Karpas-422 (cell line): ENCODE data around the gene APOL3. TPM values are rescaled to one million over a fixed set of nuclear protein-coding genes. Genes with fewer than 3 reads are reported as not detected.
A peak's percentile ranks its signal among the peaks of the same experiment; 100 is the strongest.
"Not testable (repeated sequence)": the region's sequence is repeated elsewhere in the genome, so short reads cannot be mapped to it uniquely, and the experiment has no call there.

Experiments
- DNase-seq: peaks from one replicate; pipeline ENCODE4 v3.0.0-alpha.2; 2015
- H2AFZ ChIP-seq: fragments of 200-600 bp; sonication (generic); 2 replicates; pipeline ENCODE4 v1.6.1; 2014; ENCODE audit warnings: antibody characterized with exemption, low read length, mixed read lengths
- H3K27ac ChIP-seq: fragments of 200-600 bp; sonication (generic); 2 replicates; pipeline ENCODE4 v1.5.1; 2014; ENCODE audit warnings: mild to moderate bottlenecking, low read length, moderate library complexity
- H3K27me3 ChIP-seq: fragments of 200-600 bp; sonication (generic); 2 replicates; pipeline ENCODE4 v1.6.1; 2014; ENCODE audit warnings: low read length, mixed read lengths
- H3K36me3 ChIP-seq: fragments of 200-600 bp; sonication (generic); 2 replicates; pipeline ENCODE4 v1.6.1; 2014; ENCODE audit warnings: low read length, mixed read lengths; ENCODE audit not compliant: insufficient read depth
- H3K4me1 ChIP-seq: fragments of 200-600 bp; sonication (generic); 2 replicates; pipeline ENCODE4 v1.6.1; 2014; ENCODE audit warnings: mild to moderate bottlenecking, low read length, mixed read lengths
- H3K4me2 ChIP-seq: fragments of 200-600 bp; sonication (generic); 2 replicates; pipeline ENCODE4 v1.6.1; 2014; ENCODE audit warnings: low read length, low read depth, mild to moderate bottlenecking; ENCODE audit not compliant: poor library complexity, severe bottlenecking
- H3K4me3 ChIP-seq: fragments of 200-600 bp; sonication (generic); 2 replicates; pipeline ENCODE4 v1.5.1; 2014; ENCODE audit warnings: mild to moderate bottlenecking, antibody characterized with exemption, low read length, mixed read lengths
- H3K79me2 ChIP-seq: fragments of 200-600 bp; sonication (generic); 2 replicates; pipeline ENCODE4 v1.6.1; 2014; ENCODE audit warnings: mild to moderate bottlenecking, low read length, mixed read lengths
- H3K9ac ChIP-seq: fragments of 200-600 bp; sonication (generic); 2 replicates; pipeline ENCODE4 v1.6.0; 2014; ENCODE audit warnings: low read length
- H3K9me2 ChIP-seq: fragments of 200-600 bp; sonication (generic), shearing (Covaris generic); replicated peaks from 2 replicates; pipeline ENCODE4 v1.6.0; 2014; ENCODE audit warnings: mild to moderate bottlenecking, low read length, moderate library complexity; ENCODE audit not compliant: insufficient read depth
- H3K9me3 ChIP-seq: fragments of 300-700, 200-600 bp; sonication (generic); 2 replicates; pipeline ENCODE4 v1.6.1; 2014; ENCODE audit warnings: low read length, mixed read lengths
- H4K20me1 ChIP-seq: fragments of 200-600 bp; sonication (generic); 2 replicates; pipeline ENCODE4 v1.6.1; 2014; ENCODE audit warnings: mild to moderate bottlenecking, antibody characterized with exemption, low read length, low read depth; ENCODE audit not compliant: insufficient read depth
- total RNA-seq: library from RNA; depleted of rRNA; stranded (reverse); fragments of >200 nt; shearing (Covaris generic); gene quantifications from 2 replicates; pipeline ENCODE4 v1.2.3, GENCODE V29; 2014; ENCODE audit warnings: low replicate concordance

APOL3 gene
- total RNA-seq, 1 experiment from 2014 or later: 0.60 TPM

GRCh38 chr22:36152821-36153220 lies 7.7 kb downstream of the APOL3 start:
- not testable (repeated sequence) for H3K9ac ChIP-seq, H4K20me1 ChIP-seq, H3K27ac ChIP-seq, DNase-seq, H3K36me3 ChIP-seq, H3K79me2 ChIP-seq, H3K27me3 ChIP-seq, H3K4me2 ChIP-seq, H3K4me1 ChIP-seq, H2AFZ ChIP-seq, H3K9me3 ChIP-seq, H3K4me3 ChIP-seq, H3K9me2 ChIP-seq

GRCh38 chr22:36152088-36152487 lies 8.5 kb downstream of the APOL3 start:
- no peak overlapping the region for H3K9ac ChIP-seq

GRCh38 chr22:36151006-36151595 lies 9.5 kb downstream of the APOL3 start:
- Histone ChIP-seq H3K27ac (no peak overlapping the region), H3K9me3 (no peaks in the 10 kb centered on the region), H3K36me3 (no peaks in the 10 kb centered on the region), H3K4me2 (no peak overlapping the region), H3K9me2 (no peaks in the 10 kb centered on the region), H3K27me3 (no peaks in the 10 kb centered on the region), H3K79me2 (no peaks in the 10 kb centered on the region), H3K4me3 (no peak overlapping the region), H4K20me1 (no peaks in the 10 kb centered on the region), H3K9ac (no peak overlapping the region), H3K4me1 (no peaks in the 10 kb centered on the region), H2AFZ (no peak overlapping the region)
- DNase-seq: no peak

More at GRCh38 chr22:36152088-36152487, 8.5 kb downstream of the APOL3 start:
- Histone ChIP-seq H3K4me1 (peaks cover 6% of the 10 kb centered on the region), H3K27ac (no peak overlapping the region), H3K4me3 (no peak overlapping the region), H4K20me1 (no peaks in the 10 kb centered on the region), H3K9me2 (no peaks in the 10 kb centered on the region), H3K4me2 (no peak overlapping the region), H3K36me3 (no peaks in the 10 kb centered on the region), H3K27me3 (no peaks in the 10 kb centered on the region), H3K79me2 (no peaks in the 10 kb centered on the region), H3K9me3 (no peaks in the 10 kb centered on the region), H2AFZ (no peak overlapping the region)
- no peak for DNase-seq

GRCh38 chr22:36149441-36149840 lies 11.1 kb downstream of the APOL3 start:
- Histone ChIP-seq H3K36me3 (no peaks in the 10 kb centered on the region), H3K9me2 (no peaks in the 10 kb centered on the region), H3K79me2 (no peaks in the 10 kb centered on the region), H3K4me3 (no peak overlapping the region), H3K27me3 (no peaks in the 10 kb centered on the region), H3K27ac (no peak overlapping the region), H3K9ac (no peak overlapping the region), H2AFZ (no peak overlapping the region), H4K20me1 (no peaks in the 10 kb centered on the region), H3K9me3 (no peaks in the 10 kb centered on the region), H3K4me1 (no peaks in the 10 kb centered on the region), H3K4me2 (no peak overlapping the region)
- DNase-seq: no peak

DNA sequence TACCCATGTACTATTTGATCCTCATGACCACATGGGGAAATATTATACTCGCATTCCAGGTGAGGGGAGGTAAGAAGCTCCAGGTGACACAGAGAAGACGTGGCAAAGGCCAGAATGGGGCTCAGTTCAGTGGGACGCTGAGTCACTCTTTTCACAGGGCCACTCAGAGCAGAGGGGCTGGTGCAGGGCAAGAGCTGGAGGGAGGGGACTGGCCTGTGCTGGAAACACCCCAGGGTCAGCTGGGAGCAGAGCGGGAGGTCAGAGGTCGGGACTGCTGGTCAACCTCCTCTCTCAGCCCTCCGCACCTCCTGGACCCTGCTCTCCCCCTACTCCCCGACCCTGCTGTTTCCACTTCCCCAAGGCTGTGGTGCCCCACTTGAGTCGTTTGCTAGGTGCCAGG lies 12.1 kb downstream of the APOL3 start:
- Histone ChIP-seq H4K20me1 (no peaks in the 10 kb centered on the region), H2AFZ (no peak overlapping the region), H3K9me3 (no peaks in the 10 kb centered on the region), H3K9ac (no peak overlapping the region), H3K79me2 (no peaks in the 10 kb centered on the region), H3K27me3 (no peaks in the 10 kb centered on the region), H3K4me2 (no peak overlapping the region), H3K36me3 (no peaks in the 10 kb centered on the region), H3K9me2 (no peaks in the 10 kb centered on the region), H3K4me1 (no peaks in the 10 kb centered on the region), H3K4me3 (no peak overlapping the region), H3K27ac (no peak overlapping the region)
- DNase-seq: no peak

GRCh38 chr22:36147196-36147791 lies 13.3 kb downstream of the APOL3 start:
- Histone ChIP-seq H3K9me3 (no peaks in the 10 kb centered on the region), H3K9ac (no peak overlapping the region), H3K27ac (no peak overlapping the region), H2AFZ (no peak overlapping the region), H3K4me3 (no peak overlapping the region), H3K4me1 (no peaks in the 10 kb centered on the region), H3K4me2 (no peak overlapping the region), H3K9me2 (no peaks in the 10 kb centered on the region), H3K27me3 (no peaks in the 10 kb centered on the region), H3K36me3 (no peaks in the 10 kb centered on the region), H3K79me2 (no peaks in the 10 kb centered on the region), H4K20me1 (no peaks in the 10 kb centered on the region)
- no peak for DNase-seq

- no peak overlapping the region for H3K4me2 ChIP-seq
Observed at GRCh38 chr22:36145881-36146280, 14.7 kb downstream of the APOL3 start.

DNA sequence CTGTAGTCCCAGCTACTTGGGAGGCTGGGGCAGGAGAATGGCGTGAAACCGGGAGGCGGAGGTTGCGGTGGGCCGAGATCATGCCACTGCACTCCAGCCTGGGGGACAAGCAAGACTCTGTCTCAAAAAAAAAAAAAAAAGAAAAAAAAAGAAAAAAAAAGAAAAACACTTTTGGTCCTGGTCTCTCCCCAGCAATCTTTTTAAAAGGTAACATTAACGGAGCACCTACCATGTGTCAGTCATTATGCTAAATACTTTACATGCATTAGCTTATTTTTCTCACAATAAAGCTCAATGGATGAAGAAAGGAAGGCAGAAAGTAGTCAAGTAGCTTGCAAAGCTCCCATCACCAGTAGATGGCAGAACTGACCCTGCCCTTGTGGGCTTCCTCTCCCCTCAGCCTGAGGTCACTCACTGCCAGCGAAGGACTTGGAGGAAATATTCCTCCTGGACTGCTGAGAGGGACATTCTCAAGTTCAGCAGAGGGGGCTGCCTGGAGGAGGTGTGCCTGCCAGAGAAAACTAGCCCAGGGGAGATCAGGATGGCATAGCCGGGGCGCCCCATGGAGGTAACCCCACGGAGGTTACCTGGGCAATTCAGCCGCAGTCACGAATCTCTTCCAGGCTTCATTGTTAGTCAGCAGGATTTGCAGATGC lies 15.5 kb downstream of the APOL3 start:
- Histone ChIP-seq H3K79me2 (no peaks in the 10 kb centered on the region), H3K27ac (no peak overlapping the region), H4K20me1 (no peaks in the 10 kb centered on the region), H3K27me3 (no peaks in the 10 kb centered on the region), H3K9me3 (no peaks in the 10 kb centered on the region), H3K9ac (no peak overlapping the region), H3K9me2 (no peaks in the 10 kb centered on the region), H2AFZ (no peak overlapping the region), H3K4me1 (no peaks in the 10 kb centered on the region), H3K4me2 (no peak overlapping the region), H3K4me3 (no peak overlapping the region), H3K36me3 (no peaks in the 10 kb centered on the region)
- peak; percentile 65 for DNase-seq

More at GRCh38 chr22:36145881-36146280, 14.7 kb downstream of the APOL3 start:
- no peaks in the 10 kb centered on the region for H3K27me3 ChIP-seq
- no peaks in the 10 kb centered on the region for H4K20me1 ChIP-seq
- no peak overlapping the region for H2AFZ ChIP-seq
- no peaks in the 10 kb centered on the region for H3K9me2 ChIP-seq
- H3K79me2 ChIP-seq: no peaks in the 10 kb centered on the region
- no peak overlapping the region for H3K4me3 ChIP-seq
- no peak overlapping the region for H3K27ac ChIP-seq
- no peak overlapping the region for H3K9ac ChIP-seq
- no peak for DNase-seq
- H3K4me1 ChIP-seq: no peaks in the 10 kb centered on the region
- H3K9me3 ChIP-seq: no peaks in the 10 kb centered on the region
- H3K36me3 ChIP-seq: no peaks in the 10 kb centered on the region
